Mammary epithelial cell (primary cell): ENCODE data around the gene GALNT10.

ENCODE experiments used
- CTCF ChIP-seq, 2 donors: IDR thresholded peaks in 1 of 2; conservative IDR thresholded peaks in 1 of 2; 2 replicates each; pipeline ENCODE4 v1.5.1; 2011 to 2012; ENCODE audit warnings: inconsistent platforms in 2 of 2, low read length in 2 of 2, mild to moderate bottlenecking in 2 of 2, control low read depth in 1 of 2, low read depth in 1 of 2; ENCODE audit not compliant: insufficient read depth in 1 of 2; ENCODE audit errors: extremely low read depth in 1 of 2
- EZH2 ChIP-seq: IDR thresholded peaks from 2 replicates; pipeline ENCODE4 v1.6.1; 2012; ENCODE audit warnings: low read length, inconsistent platforms, borderline replicate concordance

DNA sequence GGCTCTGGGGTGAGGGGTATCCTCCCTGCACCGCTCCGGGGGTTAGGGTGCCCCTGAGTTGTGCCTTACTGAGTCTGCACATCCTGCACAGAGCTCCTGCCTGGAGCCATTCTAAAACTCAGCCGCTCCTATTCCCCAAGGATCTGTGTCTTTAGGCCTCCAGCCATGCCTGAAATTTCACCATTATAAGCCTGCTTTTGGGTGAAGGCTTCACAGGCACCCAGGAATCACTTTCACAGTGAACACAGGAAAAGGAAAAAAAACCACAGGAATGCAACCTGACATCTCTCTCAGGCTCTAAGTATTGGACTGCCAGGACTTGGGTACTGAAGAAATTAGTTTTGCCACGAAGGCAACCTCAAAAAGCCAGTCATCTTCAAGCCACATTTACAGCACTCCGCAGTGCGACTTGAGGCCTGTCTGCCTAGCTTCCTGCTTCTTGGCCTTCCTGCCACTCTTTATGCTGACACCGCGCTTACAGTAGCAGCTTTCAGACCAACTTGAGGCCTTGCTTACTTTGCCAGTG, 30.9 kb downstream of the GALNT10 start:
- no peak for TF ChIP-seq CTCF (conservative IDR thresholded peaks at IDR 0.05 in 1 of 2, IDR thresholded peaks at IDR 0.05 in 1 of 2; ENCODE audit: extremely low read depth in 1 of 2, insufficient read depth in 1 of 2, low read depth in 1 of 2, low read length in 2 of 2)
- no peak for TF ChIP-seq EZH2
